ENCODE results near the gene CNKSR3. TPM values are rescaled to one million over a fixed set of nuclear protein-coding genes. Genes with fewer than 3 reads are reported as not detected.

Gene CNKSR3
- total and polyA plus RNA-seq, 2 experiments from 2014 or later, result 1.9 to 5.7 TPM

- H3K27me3 Mint-ChIP-seq (ENCODE audit: insufficient read depth, low read depth, poor library complexity), result no peaks in the 10 kb centered on the region
- Histone ChIP-seq H3K4me2 (no peak overlapping the region), H3K27me3 (ENCODE audit: insufficient read depth) (no peaks in the 10 kb centered on the region), H3F3A (replicated peaks; ENCODE audit: low read depth) (no peaks in the 10 kb centered on the region), H3K79me2 (replicated peaks; ENCODE audit: insufficient read depth) (no peaks in the 10 kb centered on the region), H3K9me2 (ENCODE audit: insufficient read depth) (no peaks in the 10 kb centered on the region), H3K36me3 (ENCODE audit: insufficient read depth) (no peaks in the 10 kb centered on the region), H4K20me1 (replicated peaks; ENCODE audit: insufficient read depth) (no peaks in the 10 kb centered on the region; the same call in 1 of the 2 replicates), H3K4me1 (ENCODE audit: insufficient read depth) (no peaks in the 10 kb centered on the region), H2AFZ (no peak overlapping the region), H3K27ac (ENCODE audit: low read depth) (no peak overlapping the region), H3K4me3 (no peak overlapping the region)
- TF ChIP-seq EZH2phosphoT487 (IDR thresholded peaks at IDR 0.05; ENCODE audit: unreplicated experiment), result no peak
- TF ChIP-seq, protein P1, sequence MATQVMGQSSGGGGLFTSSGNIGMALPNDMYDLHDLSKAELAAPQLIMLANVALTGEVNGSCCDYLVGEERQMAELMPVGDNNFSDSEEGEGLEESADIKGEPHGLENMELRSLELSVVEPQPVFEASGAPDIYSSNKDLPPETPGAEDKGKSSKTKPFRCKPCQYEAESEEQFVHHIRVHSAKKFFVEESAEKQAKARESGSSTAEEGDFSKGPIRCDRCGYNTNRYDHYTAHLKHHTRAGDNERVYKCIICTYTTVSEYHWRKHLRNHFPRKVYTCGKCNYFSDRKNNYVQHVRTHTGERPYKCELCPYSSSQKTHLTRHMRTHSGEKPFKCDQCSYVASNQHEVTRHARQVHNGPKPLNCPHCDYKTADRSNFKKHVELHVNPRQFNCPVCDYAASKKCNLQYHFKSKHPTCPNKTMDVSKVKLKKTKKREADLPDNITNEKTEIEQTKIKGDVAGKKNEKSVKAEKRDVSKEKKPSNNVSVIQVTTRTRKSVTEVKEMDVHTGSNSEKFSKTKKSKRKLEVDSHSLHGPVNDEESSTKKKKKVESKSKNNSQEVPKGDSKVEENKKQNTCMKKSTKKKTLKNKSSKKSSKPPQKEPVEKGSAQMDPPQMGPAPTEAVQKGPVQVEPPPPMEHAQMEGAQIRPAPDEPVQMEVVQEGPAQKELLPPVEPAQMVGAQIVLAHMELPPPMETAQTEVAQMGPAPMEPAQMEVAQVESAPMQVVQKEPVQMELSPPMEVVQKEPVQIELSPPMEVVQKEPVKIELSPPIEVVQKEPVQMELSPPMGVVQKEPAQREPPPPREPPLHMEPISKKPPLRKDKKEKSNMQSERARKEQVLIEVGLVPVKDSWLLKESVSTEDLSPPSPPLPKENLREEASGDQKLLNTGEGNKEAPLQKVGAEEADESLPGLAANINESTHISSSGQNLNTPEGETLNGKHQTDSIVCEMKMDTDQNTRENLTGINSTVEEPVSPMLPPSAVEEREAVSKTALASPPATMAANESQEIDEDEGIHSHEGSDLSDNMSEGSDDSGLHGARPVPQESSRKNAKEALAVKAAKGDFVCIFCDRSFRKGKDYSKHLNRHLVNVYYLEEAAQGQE (IDR thresholded peaks at IDR 0.05; ENCODE audit: unreplicated experiment), result no peak
- TF ChIP-seq CTCF (conservative IDR thresholded peaks at IDR 0.05; ENCODE audit: low read depth in 2 of 2), result no peak
- peaks cover 8% of the 10 kb centered on the region for H3K9me3 Mint-ChIP-seq
- H3K36me3 Mint-ChIP-seq (ENCODE audit: low read depth), result peaks cover 12% of the 10 kb centered on the region
- H3K4me3 Mint-ChIP-seq, result no peak overlapping the region
- no peak for ATAC-seq
- no peak for DNase-seq (ENCODE audit: low spot score)
- no peak overlapping the region for H3K27ac Mint-ChIP-seq
- H3K4me1 Mint-ChIP-seq, result no peaks in the 10 kb centered on the region; the same call in 2 of the 3 replicates
These were observed 83.0 kb downstream of the CNKSR3 start for GRCh38 chr6:154427446-154427845.

DNA sequence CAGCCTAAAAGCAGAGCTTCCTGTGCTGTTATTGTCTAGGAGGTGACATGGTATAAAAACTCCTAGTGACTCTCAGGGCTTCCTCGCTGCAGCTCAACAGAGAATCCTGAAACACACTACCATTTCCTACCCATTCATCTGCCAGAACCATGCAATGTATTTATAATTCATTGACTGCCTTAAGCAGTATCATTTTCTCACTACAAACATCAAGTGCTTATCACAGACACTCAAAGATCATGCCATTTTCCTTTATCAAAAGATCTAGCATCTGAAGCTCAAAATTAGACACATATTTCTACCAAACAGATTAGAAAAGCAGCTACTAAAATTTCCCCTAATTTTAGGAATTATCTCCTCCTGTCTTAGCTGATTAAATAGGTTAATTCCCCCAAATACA lies 83.5 kb downstream of the CNKSR3 start:
- H3K36me3 Mint-ChIP-seq (ENCODE audit: low read depth), result peaks cover 12% of the 10 kb centered on the region
- H2AFZ ChIP-seq, result no peak overlapping the region
- no peak for DNase-seq (ENCODE audit: low spot score)
- H3K27ac ChIP-seq (ENCODE audit: low read depth), result no peak overlapping the region
- peaks cover 4% of the 10 kb centered on the region for H3K9me3 Mint-ChIP-seq
- H3K4me1 Mint-ChIP-seq, result no peaks in the 10 kb centered on the region
- H3K36me3 ChIP-seq (ENCODE audit: insufficient read depth), result no peaks in the 10 kb centered on the region
- no peaks in the 10 kb centered on the region for H3K4me1 ChIP-seq (ENCODE audit: insufficient read depth)
- no peaks in the 10 kb centered on the region for H3F3A ChIP-seq (replicated peaks; ENCODE audit: low read depth)
- no peak overlapping the region for H3K4me3 ChIP-seq
- H3K9me2 ChIP-seq (ENCODE audit: insufficient read depth), result no peaks in the 10 kb centered on the region
- H4K20me1 ChIP-seq (replicated peaks; ENCODE audit: insufficient read depth), result no peaks in the 10 kb centered on the region; the same call in 1 of the 2 replicates
- H3K4me2 ChIP-seq, result no peak overlapping the region
- H3K79me2 ChIP-seq (replicated peaks; ENCODE audit: insufficient read depth), result no peaks in the 10 kb centered on the region
- no peak overlapping the region for H3K27ac Mint-ChIP-seq
- no peak overlapping the region for H3K4me3 Mint-ChIP-seq
- ATAC-seq, result no peak
- H3K27me3 Mint-ChIP-seq (ENCODE audit: insufficient read depth, low read depth, poor library complexity), result no peaks in the 10 kb centered on the region
- H3K27me3 ChIP-seq (ENCODE audit: insufficient read depth), result no peaks in the 10 kb centered on the region
- TF ChIP-seq ETS1 (IDR thresholded peaks at IDR 0.05), result no peak
- TF ChIP-seq STAT1 (IDR thresholded peaks at IDR 0.05; ENCODE audit: unreplicated experiment), result no peak
- no peak for TF ChIP-seq ZNF462 (CRISPR knock-in tag; IDR thresholded peaks at IDR 0.05)
- TF ChIP-seq NANOG (IDR thresholded peaks at IDR 0.05; ENCODE audit: borderline replicate concordance), result no peak

All from GM23338 (cell line).